Vagina (tissue), 2 donors: ENCODE data around the gene WWC2. TPM values are rescaled to one million over a fixed set of nuclear protein-coding genes. Genes with fewer than 3 reads are reported as not detected.

Experiments used
- DNase-seq, 2 donors: peaks; one replicate each; pipeline ENCODE4 v3.0.0-alpha.2; 2017; ENCODE audit errors: extremely low spot score in 2 of 2
- H3K27ac ChIP-seq: fragments of 200-600 bp; sonication (generic); one replicate; pipeline ENCODE4 v1.5.1; 2019
- H3K27me3 ChIP-seq: fragments of 200-600 bp; sonication (generic); one replicate; pipeline ENCODE4 v1.5.1; 2019
- H3K36me3 ChIP-seq, 2 donors: fragments of 200-600 bp; sonication (generic); one replicate each; pipeline ENCODE4 v1.5.1; 2017 to 2019
- H3K4me1 ChIP-seq: fragments of 200-600 bp; sonication (generic); one replicate; pipeline ENCODE4 v1.5.1; 2019
- H3K4me3 ChIP-seq, 2 donors: fragments of 200-600 bp; sonication (generic); 1 replicate in 1 of 2; 2 replicates in 1 of 2; pipeline ENCODE4 v1.5.1; 2016 to 2019
- H3K9me3 ChIP-seq: fragments of 200-600 bp; sonication (generic); one replicate; pipeline ENCODE4 v1.5.1; 2019
- POLR2A ChIP-seq, 2 donors: fragments of 450-650 bp; IDR thresholded peaks; one replicate each; pipeline ENCODE4 v1.6.1; 2017; ENCODE audit warnings: antibody characterized with exemption in 2 of 2, mild to moderate bottlenecking in 2 of 2, moderate library complexity in 2 of 2
- POLR2AphosphoS5 ChIP-seq, 2 donors: sonication (generic); formaldehyde crosslinking; IDR thresholded peaks; one replicate each; pipeline ENCODE4 v1.9.0; 2017; ENCODE audit warnings: antibody characterized with exemption in 2 of 2, mild to moderate bottlenecking in 2 of 2, low read depth in 1 of 2; ENCODE audit not compliant: insufficient read depth in 1 of 2
- intact Hi-C: fragments of 100-400 bp; cut with DNase I; formaldehyde crosslinking; loops from one replicate; pipeline ENCODE4 v1.15.1; 2023
- total RNA-seq: library from RNA; depleted of rRNA; stranded (reverse); fragments of >200 nt; gene quantifications from one replicate; pipeline ENCODE4 v1.2.3, GENCODE V29; 2016
- TF ChIP-seq, protein P1 (sequence below), 3 experiments: fragments of 450-650 bp in 2 of 3; fragments of 200-600 bp in 1 of 3; sonication (generic) in 1 of 3; IDR thresholded peaks; one replicate each; pipeline ENCODE4 v1.5.1; 2017 to 2019; ENCODE audit warnings: antibody characterized with exemption in 3 of 3, mild to moderate bottlenecking in 2 of 3, moderate library complexity in 2 of 3

The WWC2 gene
- total RNA-seq, 1 donor from 2014 or later = 24.3 TPM

DNA sequence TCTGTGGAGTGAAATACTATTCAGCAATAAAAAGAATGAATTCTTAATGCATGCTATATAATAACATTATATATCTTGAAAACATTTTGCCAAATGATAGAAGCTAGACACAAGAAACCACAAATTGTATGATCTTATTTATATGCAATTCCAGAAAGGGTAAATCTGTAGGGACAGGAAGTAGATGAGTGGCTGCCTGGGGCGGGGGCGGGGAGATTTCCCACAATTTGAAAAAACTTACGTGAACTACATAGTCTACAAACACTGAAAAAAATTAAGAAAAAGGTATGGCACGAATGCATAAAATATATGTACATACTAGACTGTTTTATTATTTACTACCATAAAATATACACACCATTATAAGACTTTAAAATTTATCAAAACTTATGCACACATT lies 81.6 kb downstream of the WWC2 start:
- H3K36me3 ChIP-seq = no peaks in the 10 kb centered on the region
- H3K9me3 ChIP-seq = no peaks in the 10 kb centered on the region
- no peaks in the 10 kb centered on the region for H3K27me3 ChIP-seq
- H3K4me1 ChIP-seq = peaks cover 5% of the 10 kb centered on the region
- H3K4me3 ChIP-seq = no peak overlapping the region
- no peak overlapping the region for H3K27ac ChIP-seq
- TF ChIP-seq POLR2AphosphoS5 (IDR thresholded peaks at IDR 0.05; ENCODE audit: insufficient read depth in 1 of 2, low read depth in 1 of 2) = no peak
- TF ChIP-seq POLR2A (IDR thresholded peaks at IDR 0.05) = no peak
- TF ChIP-seq, protein P1, sequence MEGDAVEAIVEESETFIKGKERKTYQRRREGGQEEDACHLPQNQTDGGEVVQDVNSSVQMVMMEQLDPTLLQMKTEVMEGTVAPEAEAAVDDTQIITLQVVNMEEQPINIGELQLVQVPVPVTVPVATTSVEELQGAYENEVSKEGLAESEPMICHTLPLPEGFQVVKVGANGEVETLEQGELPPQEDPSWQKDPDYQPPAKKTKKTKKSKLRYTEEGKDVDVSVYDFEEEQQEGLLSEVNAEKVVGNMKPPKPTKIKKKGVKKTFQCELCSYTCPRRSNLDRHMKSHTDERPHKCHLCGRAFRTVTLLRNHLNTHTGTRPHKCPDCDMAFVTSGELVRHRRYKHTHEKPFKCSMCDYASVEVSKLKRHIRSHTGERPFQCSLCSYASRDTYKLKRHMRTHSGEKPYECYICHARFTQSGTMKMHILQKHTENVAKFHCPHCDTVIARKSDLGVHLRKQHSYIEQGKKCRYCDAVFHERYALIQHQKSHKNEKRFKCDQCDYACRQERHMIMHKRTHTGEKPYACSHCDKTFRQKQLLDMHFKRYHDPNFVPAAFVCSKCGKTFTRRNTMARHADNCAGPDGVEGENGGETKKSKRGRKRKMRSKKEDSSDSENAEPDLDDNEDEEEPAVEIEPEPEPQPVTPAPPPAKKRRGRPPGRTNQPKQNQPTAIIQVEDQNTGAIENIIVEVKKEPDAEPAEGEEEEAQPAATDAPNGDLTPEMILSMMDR (IDR thresholded peaks at IDR 0.05) = no peak
- intact Hi-C loops = no loop called here
- no peak for DNase-seq

DNA sequence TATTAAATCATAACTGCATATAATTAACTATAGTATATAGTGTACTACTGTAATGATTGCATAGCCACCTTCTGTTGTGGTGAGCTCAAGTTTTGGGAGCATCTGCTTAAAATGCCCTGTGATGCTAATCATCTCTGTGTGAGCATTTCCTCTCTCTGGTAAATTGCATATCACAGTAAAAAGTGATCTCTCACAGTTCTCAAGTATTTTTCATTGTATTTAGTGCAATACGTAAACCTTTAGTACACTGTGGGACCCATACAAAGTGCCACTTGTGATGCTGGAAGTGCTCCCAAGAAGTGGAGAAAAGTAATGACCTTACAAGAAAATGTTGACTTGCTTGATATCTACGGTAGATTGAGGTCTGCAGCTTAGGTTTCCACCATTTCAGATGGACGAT lies 82.0 kb downstream of the WWC2 start:
- Histone ChIP-seq H3K9me3 (no peaks in the 10 kb centered on the region), H3K27me3 (no peaks in the 10 kb centered on the region), H3K4me1 (peaks cover under 1% of the 10 kb centered on the region), H3K27ac (no peak overlapping the region), H3K4me3 (no peak overlapping the region), H3K36me3 (no peaks in the 10 kb centered on the region)
- intact Hi-C loops = no loop called here
- no peak for DNase-seq
- TF ChIP-seq POLR2AphosphoS5 (IDR thresholded peaks at IDR 0.05; ENCODE audit: insufficient read depth in 1 of 2, low read depth in 1 of 2) (no peak), POLR2A (IDR thresholded peaks at IDR 0.05) (no peak)
- TF ChIP-seq, protein P1 (IDR thresholded peaks at IDR 0.05) = no peak

DNA sequence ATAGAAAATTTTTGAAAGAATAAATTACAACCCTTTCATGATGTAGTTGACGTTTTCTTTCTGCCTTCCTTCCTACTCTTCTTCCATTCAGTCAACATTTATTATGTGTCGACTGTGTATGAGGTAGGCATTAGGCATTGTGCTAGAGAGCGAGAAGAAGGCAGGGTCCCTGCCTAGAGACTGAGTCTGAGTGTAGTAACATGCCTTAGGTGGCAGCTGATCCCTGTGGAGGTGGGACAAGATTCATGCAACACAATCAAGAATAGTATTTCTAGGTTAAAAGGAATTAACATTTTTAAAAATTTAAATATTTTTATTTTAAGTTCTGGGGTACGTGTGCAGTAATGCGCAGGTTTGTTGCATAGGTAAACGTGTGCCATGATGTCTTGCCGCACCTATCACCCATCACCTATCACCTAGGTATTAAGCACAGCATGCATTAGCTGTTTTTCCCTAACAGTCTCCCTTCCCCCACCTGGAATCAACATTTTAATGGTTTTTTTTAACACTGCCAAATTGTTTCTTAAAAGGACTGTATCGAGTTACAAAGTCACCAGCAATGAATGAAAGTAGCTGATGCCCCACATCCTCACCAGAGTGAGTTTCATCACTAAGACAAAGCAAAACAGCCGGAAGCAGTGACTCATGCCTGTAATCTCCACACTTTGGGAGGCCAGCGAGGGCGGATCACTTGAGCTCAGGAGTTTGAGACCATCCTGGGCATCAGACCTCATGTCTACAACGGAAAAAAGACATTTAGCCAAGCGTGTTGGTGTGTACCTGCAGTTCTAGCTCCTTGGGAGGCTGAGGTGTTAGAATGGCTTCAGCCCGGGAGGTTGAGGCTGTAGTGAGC lies 84.0 kb downstream of the WWC2 start:
- Histone ChIP-seq H3K27ac (no peak overlapping the region), H3K4me3 (no peak overlapping the region), H3K27me3 (no peaks in the 10 kb centered on the region), H3K4me1 (no peaks in the 10 kb centered on the region), H3K9me3 (no peaks in the 10 kb centered on the region), H3K36me3 (no peaks in the 10 kb centered on the region)
- no peak for TF ChIP-seq POLR2A (IDR thresholded peaks at IDR 0.05)
- TF ChIP-seq POLR2AphosphoS5 (IDR thresholded peaks at IDR 0.05; ENCODE audit: insufficient read depth in 1 of 2, low read depth in 1 of 2) = no peak
- TF ChIP-seq, protein P1 (IDR thresholded peaks at IDR 0.05) = no peak
- DNase-seq = no peak
- intact Hi-C loops = no loop called here

DNA sequence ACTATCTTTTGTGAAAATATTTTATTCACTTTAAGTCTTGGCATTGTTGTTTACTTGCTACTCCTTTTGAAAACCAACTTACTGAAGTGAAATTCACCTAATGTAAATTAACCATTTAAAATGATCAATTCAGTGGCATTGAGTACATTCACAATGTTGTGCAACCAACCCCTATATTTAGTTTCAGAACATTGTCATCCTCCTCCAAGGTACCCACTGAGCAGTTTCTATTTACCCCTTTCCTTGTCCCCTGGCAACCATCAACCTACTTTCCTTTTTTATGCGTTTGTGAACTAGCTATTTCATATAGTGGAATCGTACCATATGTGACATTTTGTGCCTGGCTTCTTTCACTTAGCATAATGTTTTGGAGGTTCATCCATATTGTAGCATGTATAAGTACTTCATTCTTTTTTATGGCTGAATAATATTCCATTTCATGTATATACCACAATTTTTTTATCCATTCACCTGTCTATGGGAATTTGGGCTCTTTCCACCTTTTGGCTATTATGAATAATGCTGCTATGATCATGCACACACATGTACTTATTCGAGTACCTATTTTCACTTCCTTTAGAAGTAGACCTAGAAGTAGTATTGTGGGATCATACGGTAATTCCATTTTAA lies 85.0 kb downstream of the WWC2 start:
- no peak for TF ChIP-seq POLR2AphosphoS5 (IDR thresholded peaks at IDR 0.05; ENCODE audit: insufficient read depth in 1 of 2, low read depth in 1 of 2)
- TF ChIP-seq POLR2A (IDR thresholded peaks at IDR 0.05) = no peak
- TF ChIP-seq, protein P1 (IDR thresholded peaks at IDR 0.05) = no peak
- intact Hi-C loops = no loop called here
- Histone ChIP-seq H3K4me1 (no peaks in the 10 kb centered on the region), H3K9me3 (no peaks in the 10 kb centered on the region), H3K4me3 (no peak overlapping the region), H3K27me3 (no peaks in the 10 kb centered on the region), H3K36me3 (no peaks in the 10 kb centered on the region), H3K27ac (no peak overlapping the region)
- DNase-seq = no peak

DNA sequence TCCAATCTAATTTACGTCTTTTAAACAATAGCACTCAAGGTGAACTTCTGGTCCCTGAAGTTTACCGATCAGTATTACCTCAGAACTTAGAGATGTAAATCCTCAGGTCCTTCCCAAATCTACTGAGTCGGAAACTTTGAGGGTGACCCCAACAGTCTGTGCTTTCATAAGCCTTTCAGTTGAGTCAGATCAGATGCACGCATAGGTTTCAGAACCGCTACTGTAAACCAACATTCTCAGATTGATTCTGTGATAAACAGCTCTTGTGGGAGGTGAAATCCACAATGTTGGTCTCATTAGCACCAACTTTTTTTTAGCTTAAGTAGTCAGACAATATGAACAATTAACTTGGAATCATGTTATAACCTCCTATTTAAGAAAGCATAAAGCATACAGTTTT lies 86.0 kb downstream of the WWC2 start:
- Histone ChIP-seq H3K9me3 (no peaks in the 10 kb centered on the region), H3K4me1 (no peaks in the 10 kb centered on the region), H3K27ac (no peak overlapping the region), H3K4me3 (no peak overlapping the region), H3K27me3 (no peaks in the 10 kb centered on the region), H3K36me3 (no peaks in the 10 kb centered on the region)
- intact Hi-C loops = no loop called here
- TF ChIP-seq, protein P1 (IDR thresholded peaks at IDR 0.05) = no peak
- TF ChIP-seq POLR2AphosphoS5 (IDR thresholded peaks at IDR 0.05; ENCODE audit: insufficient read depth in 1 of 2, low read depth in 1 of 2) (no peak), POLR2A (IDR thresholded peaks at IDR 0.05) (no peak)
- DNase-seq = no peak
